PC-3 (cell line): ENCODE measurements around the gene MED8. TPM values are rescaled to one million over a fixed set of nuclear protein-coding genes. Genes with fewer than 3 reads are reported as not detected.

ENCODE experiments used
- ATAC-seq: fragments of 200-7000 bp; cut with Tn5 transposase; 2 replicates; pipeline ENCODE4 v1.9.1; 2020; ENCODE audit warnings: mild to moderate bottlenecking, moderate library complexity
- BruUV-seq: library from RNA; stranded (reverse); fragments of 400-500 nt; replicated peaks from 2 replicates; lab custom pipeline; 2021; lab: Mats Ljungman, UMichigan
- CTCF ChIA-PET: fragments of 300-600 bp; sonication (Branson Sonifier 250); formaldehyde crosslinking; loops from one replicate; lab custom pipeline; 2022; ENCODE audit warnings: antibody characterized with exemption; lab: Charles Lee
- POLR2A ChIA-PET: fragments of 300-600 bp; sonication (Branson Sonifier 250); formaldehyde crosslinking; loops from one replicate; lab custom pipeline; 2022; ENCODE audit warnings: antibody characterized with exemption; ENCODE audit not compliant: unreplicated experiment; lab: Charles Lee
- DNase-seq: peaks from one replicate; pipeline ENCODE4 v3.0.0-alpha.2; 2015
- H2AFZ ChIP-seq: fragments of 300-600 bp; sonication (generic); 2 replicates; pipeline ENCODE4 v1.6.0; 2016; ENCODE audit warnings: antibody characterized with exemption, low read length
- H3F3A ChIP-seq: fragments of 300-600 bp; sonication (generic); one replicate; pipeline ENCODE4 v1.6.0; 2017; ENCODE audit warnings: antibody characterized with exemption, low read length, control low read depth, mild to moderate bottlenecking; ENCODE audit not compliant: unreplicated experiment
- H3K27ac ChIP-seq: fragments of 300-600 bp; sonication (generic); 2 replicates; pipeline ENCODE4 v1.5.1; 2016; ENCODE audit warnings: mild to moderate bottlenecking, low read length
- H3K27me3 ChIP-seq: fragments of 300-600 bp; sonication (generic); 2 replicates; pipeline ENCODE4 v1.6.1; 2016; ENCODE audit warnings: low read length, mixed read lengths
- H3K36me3 ChIP-seq: fragments of 300-600 bp; sonication (generic); 2 replicates; pipeline ENCODE4 v1.6.1; 2016; ENCODE audit warnings: low read depth, mixed run types, low read length, mixed read lengths
- H3K4me1 ChIP-seq: fragments of 300-600 bp; sonication (generic); 2 replicates; pipeline ENCODE4 v1.5.1; 2016; ENCODE audit warnings: low read length; ENCODE audit not compliant: insufficient read depth
- H3K4me2 ChIP-seq: fragments of 300-600 bp; sonication (generic); 2 replicates; pipeline ENCODE4 v1.6.0; 2016; ENCODE audit warnings: low read length
- H3K4me3 ChIP-seq: fragments of 300-600 bp; sonication (generic); 2 replicates; pipeline ENCODE4 v1.5.1; 2016; ENCODE audit warnings: mild to moderate bottlenecking, low read length, mixed read lengths
- H3K79me2 ChIP-seq: fragments of 300-600 bp; sonication (generic); 2 replicates; pipeline ENCODE4 v1.6.1; 2017; ENCODE audit warnings: low read length, mixed read lengths
- H3K9ac ChIP-seq: fragments of 300-600 bp; sonication (generic); 2 replicates; pipeline ENCODE4 v1.6.0; 2016; ENCODE audit warnings: mild to moderate bottlenecking, low read length
- H3K9me2 ChIP-seq: fragments of 300-600 bp; sonication (generic); replicated peaks from 2 replicates; pipeline ENCODE4 v1.6.1; 2016; ENCODE audit warnings: mixed run types, low read length, mixed read lengths
- H3K9me3 ChIP-seq: fragments of 300-600 bp; sonication (generic); 2 replicates; pipeline ENCODE4 v1.6.1; 2016; ENCODE audit warnings: low read length, mixed read lengths
- H4K20me1 ChIP-seq: fragments of 300-600 bp; sonication (generic); 2 replicates; pipeline ENCODE4 v1.6.1; 2016; ENCODE audit warnings: low read length, mixed read lengths
- EZH2 ChIP-seq: fragments of 300-600 bp; sonication (generic); IDR thresholded peaks from one replicate; pipeline ENCODE4 v1.6.1; 2017; ENCODE audit warnings: antibody characterized with exemption, mild to moderate bottlenecking, low read length; ENCODE audit not compliant: unreplicated experiment
- EZH2phosphoT487 ChIP-seq: fragments of 300-600 bp; sonication (generic); IDR thresholded peaks from 2 replicates; pipeline ENCODE4 v1.6.1; 2018; ENCODE audit warnings: mild to moderate bottlenecking, antibody characterized with exemption, low read length, borderline replicate concordance
- intact Hi-C: fragments of 100-400 bp; cut with micrococcal nuclease; formaldehyde crosslinking; loops from 2 replicates; pipeline ENCODE4 v1.9.0; 2023
- total RNA-seq: library from RNA; depleted of rRNA; stranded (reverse); fragments of >200 nt; gene quantifications from 2 replicates; pipeline ENCODE4 v1.2.3, GENCODE V29; 2014
- TF ChIP-seq, protein P1 (sequence below): fragments of 300-600 bp; sonication (generic); conservative IDR thresholded peaks from 2 replicates; pipeline ENCODE4 v1.5.1; 2017; ENCODE audit warnings: antibody characterized with exemption, low read depth, mild to moderate bottlenecking, low read length

MED8 gene
- total RNA-seq, 1 experiment from 2014 or later: 41.8 TPM

DNA sequence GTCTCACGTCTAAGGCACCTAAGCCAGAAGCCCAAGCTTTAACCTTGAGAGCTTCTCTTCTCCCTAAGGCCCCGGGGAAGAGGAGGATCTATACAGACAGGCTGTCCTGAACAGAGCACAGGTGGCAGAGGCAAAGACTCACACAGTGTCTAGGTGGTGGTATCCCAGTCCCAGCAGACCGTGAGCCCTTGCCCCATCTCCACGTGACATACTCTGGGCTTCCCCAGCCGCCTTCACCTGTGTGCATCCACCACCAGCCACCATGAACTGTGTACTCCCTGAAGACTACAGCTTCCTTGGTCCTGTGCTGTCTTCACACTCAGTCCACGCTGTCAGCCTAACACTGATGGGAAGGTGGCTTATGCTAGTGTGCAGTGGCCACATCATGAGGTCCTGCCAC is 31.8 kb upstream of the MED8 start:
- no peaks in the 10 kb centered on the region for H3F3A ChIP-seq
- no peak overlapping the region for H2AFZ ChIP-seq
- no peak overlapping the region for H3K27ac ChIP-seq
- TF ChIP-seq EZH2phosphoT487: no peak
- TF ChIP-seq EZH2: no peak
- TF ChIP-seq, protein P1, sequence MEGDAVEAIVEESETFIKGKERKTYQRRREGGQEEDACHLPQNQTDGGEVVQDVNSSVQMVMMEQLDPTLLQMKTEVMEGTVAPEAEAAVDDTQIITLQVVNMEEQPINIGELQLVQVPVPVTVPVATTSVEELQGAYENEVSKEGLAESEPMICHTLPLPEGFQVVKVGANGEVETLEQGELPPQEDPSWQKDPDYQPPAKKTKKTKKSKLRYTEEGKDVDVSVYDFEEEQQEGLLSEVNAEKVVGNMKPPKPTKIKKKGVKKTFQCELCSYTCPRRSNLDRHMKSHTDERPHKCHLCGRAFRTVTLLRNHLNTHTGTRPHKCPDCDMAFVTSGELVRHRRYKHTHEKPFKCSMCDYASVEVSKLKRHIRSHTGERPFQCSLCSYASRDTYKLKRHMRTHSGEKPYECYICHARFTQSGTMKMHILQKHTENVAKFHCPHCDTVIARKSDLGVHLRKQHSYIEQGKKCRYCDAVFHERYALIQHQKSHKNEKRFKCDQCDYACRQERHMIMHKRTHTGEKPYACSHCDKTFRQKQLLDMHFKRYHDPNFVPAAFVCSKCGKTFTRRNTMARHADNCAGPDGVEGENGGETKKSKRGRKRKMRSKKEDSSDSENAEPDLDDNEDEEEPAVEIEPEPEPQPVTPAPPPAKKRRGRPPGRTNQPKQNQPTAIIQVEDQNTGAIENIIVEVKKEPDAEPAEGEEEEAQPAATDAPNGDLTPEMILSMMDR: no peak
- no peak overlapping the region for H3K4me3 ChIP-seq
- H3K27me3 ChIP-seq: no peaks in the 10 kb centered on the region
- no TSS peak for BruUV-seq
- no peak overlapping the region for H3K4me2 ChIP-seq
- peaks cover 54% of the 10 kb centered on the region for H3K36me3 ChIP-seq
- ATAC-seq (no peak), DNase-seq (no peak)
- POLR2A ChIA-PET: no interaction called here
- H3K9me2 ChIP-seq: no peaks in the 10 kb centered on the region
- no peaks in the 10 kb centered on the region for H4K20me1 ChIP-seq
- no peaks in the 10 kb centered on the region for H3K9me3 ChIP-seq
- intact Hi-C loops: no loop called here
- no peaks in the 10 kb centered on the region for H3K79me2 ChIP-seq
- CTCF ChIA-PET: no interaction called here
- H3K4me1 ChIP-seq: peaks cover 15% of the 10 kb centered on the region; the same call in 1 of the 2 replicates
- no peak overlapping the region for H3K9ac ChIP-seq

GRCh38 chr1:43420874-43421273 is 31.3 kb upstream of the MED8 start:
- H3K79me2 ChIP-seq: no peaks in the 10 kb centered on the region
- H3K4me2 ChIP-seq: no peak overlapping the region
- DNase-seq (no peak), ATAC-seq (no peak)
- H2AFZ ChIP-seq: no peak overlapping the region
- POLR2A ChIA-PET: no interaction called here
- no peak overlapping the region for H3K4me3 ChIP-seq
- H4K20me1 ChIP-seq: no peaks in the 10 kb centered on the region
- no peaks in the 10 kb centered on the region for H3K27me3 ChIP-seq
- H3K27ac ChIP-seq: no peak overlapping the region
- peaks cover 55% of the 10 kb centered on the region for H3K36me3 ChIP-seq
- H3K9me2 ChIP-seq: no peaks in the 10 kb centered on the region
- CTCF ChIA-PET: no interaction called here
- no peak overlapping the region for H3K9ac ChIP-seq
- H3K9me3 ChIP-seq: no peaks in the 10 kb centered on the region
- no peak for TF ChIP-seq EZH2phosphoT487
- no peak for TF ChIP-seq EZH2
- TF ChIP-seq, protein P1: no peak
- no peaks in the 10 kb centered on the region for H3F3A ChIP-seq
- no TSS peak for BruUV-seq
- H3K4me1 ChIP-seq: peaks cover 15% of the 10 kb centered on the region; the same call in 1 of the 2 replicates
- intact Hi-C loops: no loop called here

DNA sequence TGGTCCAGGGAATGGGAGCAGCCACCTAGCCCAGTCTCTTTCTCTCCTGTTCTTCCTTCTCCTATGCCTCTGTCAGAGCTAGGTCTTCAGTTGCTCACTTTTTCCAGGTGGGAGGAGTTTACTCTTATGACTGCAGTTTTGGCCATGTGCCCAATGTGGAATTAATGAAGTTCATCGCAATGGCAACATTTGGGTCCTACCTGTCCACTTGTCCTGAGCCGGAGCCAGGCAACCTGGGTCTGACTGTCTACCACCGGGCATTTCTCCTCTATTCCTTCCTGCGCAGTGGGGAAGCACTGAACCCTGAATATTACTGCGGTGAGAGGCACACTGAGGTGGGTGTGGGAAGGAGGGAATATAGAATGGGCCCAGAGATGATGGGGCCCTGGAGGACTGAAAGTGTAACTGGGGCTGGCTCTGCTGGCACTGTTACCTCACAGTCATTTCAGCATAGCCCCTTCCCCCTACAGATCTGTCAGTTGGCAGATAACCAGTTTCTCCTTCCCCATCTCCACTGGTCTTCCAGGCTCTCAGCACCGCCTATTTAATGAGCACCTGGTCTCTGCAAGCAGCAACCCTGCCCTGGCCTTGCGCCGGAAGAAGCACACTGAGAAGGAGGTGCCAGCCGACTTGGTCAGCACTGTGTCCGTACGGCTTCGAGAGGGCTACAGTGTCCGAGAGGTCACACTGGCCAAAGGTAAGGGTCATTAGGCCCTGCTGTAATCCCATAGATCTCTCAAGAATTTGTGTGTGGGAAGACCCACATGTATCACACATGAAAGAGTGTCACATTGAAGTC is 30.2 kb upstream of the MED8 start:
- ChIA-PET POLR2A (no interaction called here), CTCF (no interaction called here)
- no peaks in the 10 kb centered on the region for H3K27me3 ChIP-seq
- no peaks in the 10 kb centered on the region for H3K9me3 ChIP-seq
- H3K36me3 ChIP-seq: peaks cover 51% of the 10 kb centered on the region
- no peaks in the 10 kb centered on the region for H3F3A ChIP-seq
- no peak for ATAC-seq
- H3K4me1 ChIP-seq: peaks cover 15% of the 10 kb centered on the region; the same call in 1 of the 2 replicates
- no peak overlapping the region for H3K27ac ChIP-seq
- H2AFZ ChIP-seq: no peak overlapping the region
- no peak overlapping the region for H3K9ac ChIP-seq
- TF ChIP-seq EZH2 (no peak), EZH2phosphoT487 (no peak)
- TF ChIP-seq, protein P1: no peak
- no peaks in the 10 kb centered on the region for H3K9me2 ChIP-seq
- intact Hi-C loops: no loop called here
- H4K20me1 ChIP-seq: no peaks in the 10 kb centered on the region
- BruUV-seq: no TSS peak
- no peak overlapping the region for H3K4me2 ChIP-seq
- no peak for DNase-seq
- H3K79me2 ChIP-seq: no peaks in the 10 kb centered on the region
- H3K4me3 ChIP-seq: no peak overlapping the region
